GM12864 (cell line): Measurements from ENCODE around the gene TPRN.

ENCODE experiments used
- DNase-seq: peaks from one replicate; pipeline ENCODE4 v3.0.0-alpha.2; 2011; ENCODE audit warnings: low read depth
- H3K4me3 ChIP-seq: 2 replicates; pipeline ENCODE4 v1.5.1; 2011; ENCODE audit warnings: mild to moderate bottlenecking, low read depth, low read length, control low read depth
- TF ChIP-seq, protein P1 (sequence below): IDR thresholded peaks from 2 replicates; pipeline ENCODE4 v1.5.1; 2011; ENCODE audit warnings: low read depth, mild to moderate bottlenecking, moderate library complexity, low read length, control low read depth, inconsistent platforms; ENCODE audit errors: missing control alignments

The TPRN gene

DNA sequence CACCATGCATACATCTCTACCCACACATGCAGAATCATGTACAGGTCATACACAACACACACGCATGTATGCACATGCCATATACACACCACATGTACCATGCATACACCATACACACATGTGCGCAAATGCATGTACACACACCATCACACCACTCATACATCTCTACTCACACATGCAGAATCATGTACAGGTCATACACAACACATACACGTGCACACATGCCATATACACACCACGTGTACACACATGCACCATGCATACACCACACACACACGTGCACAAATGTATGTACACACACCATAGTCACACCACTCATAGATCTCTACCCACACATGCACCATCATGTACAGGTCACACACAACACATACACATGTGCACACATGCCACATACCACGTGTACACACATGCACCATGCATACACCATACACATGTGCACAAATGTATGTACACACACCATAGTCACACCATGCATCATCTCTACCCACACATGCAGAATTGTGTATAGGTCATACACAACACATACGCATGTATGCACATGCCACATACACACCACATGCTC lies 47.6 kb downstream of the TPRN start:
- no peak for DNase-seq
- TF ChIP-seq, protein P1, sequence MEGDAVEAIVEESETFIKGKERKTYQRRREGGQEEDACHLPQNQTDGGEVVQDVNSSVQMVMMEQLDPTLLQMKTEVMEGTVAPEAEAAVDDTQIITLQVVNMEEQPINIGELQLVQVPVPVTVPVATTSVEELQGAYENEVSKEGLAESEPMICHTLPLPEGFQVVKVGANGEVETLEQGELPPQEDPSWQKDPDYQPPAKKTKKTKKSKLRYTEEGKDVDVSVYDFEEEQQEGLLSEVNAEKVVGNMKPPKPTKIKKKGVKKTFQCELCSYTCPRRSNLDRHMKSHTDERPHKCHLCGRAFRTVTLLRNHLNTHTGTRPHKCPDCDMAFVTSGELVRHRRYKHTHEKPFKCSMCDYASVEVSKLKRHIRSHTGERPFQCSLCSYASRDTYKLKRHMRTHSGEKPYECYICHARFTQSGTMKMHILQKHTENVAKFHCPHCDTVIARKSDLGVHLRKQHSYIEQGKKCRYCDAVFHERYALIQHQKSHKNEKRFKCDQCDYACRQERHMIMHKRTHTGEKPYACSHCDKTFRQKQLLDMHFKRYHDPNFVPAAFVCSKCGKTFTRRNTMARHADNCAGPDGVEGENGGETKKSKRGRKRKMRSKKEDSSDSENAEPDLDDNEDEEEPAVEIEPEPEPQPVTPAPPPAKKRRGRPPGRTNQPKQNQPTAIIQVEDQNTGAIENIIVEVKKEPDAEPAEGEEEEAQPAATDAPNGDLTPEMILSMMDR: no peak
- no peak overlapping the region for H3K4me3 ChIP-seq

DNA sequence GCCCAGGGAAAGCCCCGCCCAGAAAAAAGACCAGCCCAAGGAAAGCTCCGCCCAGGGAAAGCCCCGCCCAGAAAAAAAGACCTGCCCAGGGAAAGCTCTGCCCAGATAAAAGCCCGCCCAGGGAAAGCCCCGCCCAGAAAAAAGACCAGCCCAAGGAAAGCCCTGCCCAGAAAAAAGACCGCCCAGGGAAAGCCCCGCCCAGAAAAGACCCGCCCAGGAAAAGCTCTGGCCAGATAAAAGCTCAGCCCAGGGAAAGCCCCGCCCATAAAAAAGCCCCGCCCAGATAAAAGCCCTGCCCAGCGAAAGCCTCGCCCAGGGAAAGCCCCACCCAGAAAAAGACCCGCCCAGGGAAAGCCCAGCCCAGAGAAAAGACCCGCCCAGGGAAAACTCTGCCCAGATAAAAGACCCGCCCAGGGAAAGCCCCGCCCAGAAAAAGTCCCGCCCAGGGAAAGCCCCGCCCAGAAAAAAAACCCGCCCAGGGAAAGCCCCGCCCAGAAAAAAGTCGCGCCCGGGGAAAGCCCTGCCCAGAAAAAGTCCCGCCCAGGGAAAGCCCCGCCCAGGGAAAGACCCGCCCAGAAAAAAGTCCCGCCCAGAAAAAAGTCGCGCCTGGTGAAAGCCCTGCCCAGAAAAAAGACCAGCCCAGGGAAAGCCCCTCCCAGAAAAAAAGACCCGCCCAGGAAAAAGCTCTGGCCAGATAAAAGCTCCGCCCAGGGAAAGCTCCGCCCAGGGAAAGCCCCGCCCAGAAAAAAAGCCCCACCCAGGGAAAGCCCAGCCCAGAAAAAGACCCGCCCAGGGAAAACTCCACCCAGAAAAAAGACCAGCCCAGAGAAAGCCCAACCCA lies 49.7 kb downstream of the TPRN start:
- TF ChIP-seq, protein P1: no peak
- no peak overlapping the region for H3K4me3 ChIP-seq
- peak; percentile 53 for DNase-seq

DNA sequence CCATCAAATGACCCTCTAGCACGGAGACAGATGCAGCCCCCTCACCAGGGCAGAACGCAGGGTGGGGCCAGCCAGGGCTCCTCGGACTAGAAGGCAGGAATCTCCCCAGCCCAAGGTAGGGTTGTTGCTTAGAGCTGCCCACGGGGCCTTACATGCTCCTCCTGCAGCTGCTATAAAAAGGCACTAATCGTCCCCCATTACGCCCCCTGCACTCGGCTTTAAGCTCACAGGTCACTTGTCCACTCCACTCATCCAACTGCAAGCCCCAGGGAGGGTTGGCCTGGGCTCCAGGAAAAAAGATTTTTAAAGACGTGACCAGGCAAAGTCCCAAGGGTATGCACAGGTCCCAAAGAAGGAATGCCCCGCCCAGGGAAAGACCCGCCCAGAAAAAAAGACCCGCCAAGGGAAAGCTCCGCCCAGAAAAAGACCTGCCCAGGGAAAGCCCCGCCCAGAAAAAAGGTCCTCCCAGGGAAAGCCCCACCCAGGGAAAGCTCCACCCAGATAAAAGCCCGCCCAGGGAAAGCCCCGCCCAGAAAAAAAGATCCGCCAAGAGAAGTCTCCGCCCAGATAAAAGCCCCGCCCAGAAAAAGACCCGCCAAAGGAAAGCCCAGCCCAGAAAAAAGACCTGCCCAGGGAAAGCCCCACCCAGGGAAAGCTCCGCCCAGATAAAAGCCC lies 50.5 kb downstream of the TPRN start:
- DNase-seq: peak; percentile 54
- TF ChIP-seq, protein P1: no peak
- peak overlapping the region; percentile 22 for H3K4me3 ChIP-seq

DNA sequence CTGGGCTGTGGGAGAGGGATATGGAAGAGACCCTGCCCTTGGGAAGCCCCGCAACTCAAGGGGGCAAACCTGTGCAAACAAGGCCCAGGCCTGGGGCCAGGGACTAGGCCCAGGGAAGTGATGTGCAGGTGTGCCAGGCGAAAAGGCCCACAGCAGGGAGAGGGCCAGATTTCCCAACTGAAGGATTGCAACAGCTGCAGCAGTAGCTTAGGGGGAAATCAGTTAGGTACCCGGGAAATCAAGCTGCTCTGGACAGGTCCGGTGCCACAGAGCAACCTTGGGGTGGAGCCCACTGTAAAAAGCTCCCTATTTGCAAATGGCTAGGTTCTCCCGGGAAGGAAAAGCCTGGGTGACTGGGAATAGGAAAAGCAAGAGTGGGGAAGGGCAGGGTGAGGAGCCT lies 51.2 kb downstream of the TPRN start:
- no peak for DNase-seq
- H3K4me3 ChIP-seq: no peak overlapping the region; the same call in 1 of the 2 replicates
- TF ChIP-seq, protein P1: no peak

DNA sequence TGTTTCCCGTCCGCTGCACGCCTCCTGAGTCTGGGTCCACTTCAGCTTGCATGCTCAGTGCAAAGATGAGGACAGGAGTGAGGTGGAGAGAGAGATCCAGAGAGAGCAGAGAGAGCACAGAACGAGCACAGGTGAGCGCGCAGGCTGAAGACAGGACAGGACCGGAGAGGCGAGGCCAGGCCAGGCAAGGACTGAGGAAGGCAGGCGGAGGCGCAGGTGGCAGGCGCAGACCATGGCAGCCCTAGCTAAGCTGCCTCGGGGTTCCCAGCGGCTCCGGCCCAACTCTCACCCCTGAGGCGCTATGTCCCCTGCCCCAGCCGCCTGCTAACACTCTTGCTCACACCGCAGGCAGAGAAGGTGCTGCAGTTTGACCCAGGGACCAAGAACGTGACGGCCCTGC lies 51.9 kb downstream of the TPRN start:
- TF ChIP-seq, protein P1: no peak
- DNase-seq: no peak
- H3K4me3 ChIP-seq: no peak overlapping the region

DNA sequence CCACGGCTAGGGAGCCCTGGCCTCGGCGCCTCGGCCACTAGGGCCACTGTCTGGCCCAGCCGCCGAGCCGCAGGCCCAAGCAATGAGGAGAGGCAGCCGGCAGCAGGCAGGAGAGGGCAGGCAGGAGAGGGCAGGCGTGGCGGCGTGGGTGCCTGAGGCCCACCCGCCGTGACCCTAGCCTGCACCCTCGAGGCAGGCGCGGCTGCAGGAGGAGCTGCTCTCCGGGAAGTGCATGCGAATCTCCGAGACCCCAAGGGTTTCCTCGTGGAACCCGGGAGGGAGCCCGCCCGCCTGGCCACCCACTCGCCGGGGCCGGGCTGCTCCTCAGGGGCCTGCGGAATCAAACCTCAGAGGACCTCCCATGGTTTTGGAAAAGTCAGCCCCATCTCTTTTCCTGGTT lies 52.3 kb downstream of the TPRN start:
- H3K4me3 ChIP-seq: no peak overlapping the region
- no peak for DNase-seq
- TF ChIP-seq, protein P1: no peak
